SK-N-SH (cell line): ENCODE measurements around the gene ELAC1. TPM values are rescaled to one million over a fixed set of nuclear protein-coding genes. Genes with fewer than 3 reads are reported as not detected.

Source experiments
- CTCF ChIA-PET: fragments of 300-600, 350-600 bp; formaldehyde crosslinking; extraction: SDS; loops from one replicate; lab custom pipeline; 2021; lab: Yijun Ruan, JAX
- POLR2A ChIA-PET: fragments of 350-600 bp; sonication (Branson Sonifier 250); formaldehyde crosslinking; extraction: SDS; loops from one replicate; lab custom pipeline; 2020; ENCODE audit warnings: antibody characterized with exemption, inconsistent platforms; lab: Yijun Ruan, JAX
- DNase-seq: peaks from one replicate; pipeline ENCODE4 v3.0.0; 2012
- H2AFZ ChIP-seq: fragments of 200-600 bp; sonication (generic); 2 replicates; pipeline ENCODE4 v1.8.1; 2016; ENCODE audit warnings: antibody characterized with exemption, mild to moderate bottlenecking, low read depth
- H3F3A ChIP-seq: fragments of 200-600 bp; sonication (generic); replicated peaks from 2 replicates; pipeline ENCODE3; 2016; ENCODE audit warnings: antibody characterized with exemption, mild to moderate bottlenecking; ENCODE audit not compliant: insufficient read depth
- H3K27ac ChIP-seq, 2 experiments: fragments of 200-500 bp in 1 of 2; fragments of 200-600 bp in 1 of 2; sonication (Bioruptor generic) in 1 of 2; sonication (generic), shearing (Covaris generic) in 1 of 2; 2 replicates each; pipeline versions ENCODE4 v1.5.1 to v1.6.1; 2014 to 2016; ENCODE audit warnings: low read depth in 2 of 2, inconsistent platforms in 1 of 2, low read length in 1 of 2, mild to moderate bottlenecking in 1 of 2, mixed read lengths in 1 of 2
- H3K27me3 ChIP-seq: fragments of 200-600 bp; sonication (generic), shearing (Covaris generic); 2 replicates; pipeline ENCODE4 v1.6.1; 2016; ENCODE audit warnings: mixed run types; ENCODE audit not compliant: insufficient read depth
- H3K36me3 ChIP-seq, 2 experiments: fragments of 200-500 bp in 1 of 2; fragments of 200-600 bp in 1 of 2; sonication (Bioruptor generic) in 1 of 2; sonication (generic) in 1 of 2; replicated peaks in 1 of 2; 2 replicates each; pipeline versions ENCODE3 to v1.5.1; 2014 to 2016; ENCODE audit warnings: low read length in 1 of 2, mild to moderate bottlenecking in 1 of 2; ENCODE audit not compliant: insufficient read depth in 2 of 2, control insufficient read depth in 1 of 2
- H3K4me1 ChIP-seq, 2 experiments: fragments of 200-500 bp in 1 of 2; fragments of 200-600 bp in 1 of 2; sonication (Bioruptor generic) in 1 of 2; sonication (generic), shearing (Covaris generic) in 1 of 2; 2 replicates each; pipeline versions ENCODE4 v1.5.1 to v1.6.1; 2014 to 2016; ENCODE audit warnings: low read depth in 1 of 2, low read length in 1 of 2, mixed run types in 1 of 2; ENCODE audit not compliant: insufficient read depth in 2 of 2, control insufficient read depth in 1 of 2
- H3K4me2 ChIP-seq: fragments of 200-600 bp; sonication (generic), shearing (Covaris generic); 2 replicates; pipeline ENCODE4 v1.6.1; 2017; ENCODE audit warnings: mixed run types
- H3K4me3 ChIP-seq, 2 experiments: fragments of 200-500 bp in 1 of 2; fragments of 200-600 bp in 1 of 2; sonication (Bioruptor generic) in 1 of 2; sonication (generic), shearing (Covaris generic) in 1 of 2; 2 replicates each; pipeline versions ENCODE4 v1.5.1 to v1.8.1; 2014 to 2016; ENCODE audit warnings: low read depth in 2 of 2, inconsistent platforms in 1 of 2, low read length in 1 of 2, mild to moderate bottlenecking in 1 of 2, mixed read lengths in 1 of 2, moderate library complexity in 1 of 2
- H3K79me2 ChIP-seq: fragments of 200-600 bp; sonication (generic); 2 replicates; pipeline ENCODE4 v1.8.1; 2017; ENCODE audit warnings: mild to moderate bottlenecking; ENCODE audit not compliant: insufficient read depth
- H3K9ac ChIP-seq: fragments of 200-600 bp; sonication (generic); 2 replicates; pipeline ENCODE4 v1.6.1; 2017; ENCODE audit warnings: mixed run types
- H3K9me2 ChIP-seq: fragments of 200-600 bp; sonication (generic); 2 replicates; pipeline ENCODE4 v1.6.1; 2017; ENCODE audit warnings: mixed run types
- H3K9me3 ChIP-seq: fragments of 200-600 bp; sonication (generic); 2 replicates; pipeline ENCODE4 v1.6.1; 2017; ENCODE audit warnings: mixed run types, mild to moderate bottlenecking, moderate library complexity
- H4K20me1 ChIP-seq: fragments of 200-600 bp; sonication (generic); 2 replicates; pipeline ENCODE4 v1.6.1; 2017; ENCODE audit warnings: mild to moderate bottlenecking, mixed run types; ENCODE audit not compliant: insufficient read depth
- CHD2 ChIP-seq: fragments of 150-350 bp; IDR thresholded peaks from 2 replicates; pipeline ENCODE4 v1.6.1; 2018; ENCODE audit warnings: low read length; ENCODE audit not compliant: partially characterized antibody
- FOXJ3 ChIP-seq: sonication (generic); formaldehyde crosslinking; IDR thresholded peaks from 2 replicates; pipeline ENCODE4 v1.5.1; 2020; ENCODE audit warnings: mild to moderate bottlenecking, missing genetic modification reagents
- GABPA ChIP-seq: IDR thresholded peaks from 2 replicates; pipeline ENCODE4 v1.4.0; 2012; ENCODE audit warnings: low read depth, mild to moderate bottlenecking
- NFIC ChIP-seq: IDR thresholded peaks from 2 replicates; pipeline ENCODE4 v1.4.0; 2012; ENCODE audit warnings: borderline replicate concordance
- NRF1 ChIP-seq: IDR thresholded peaks from 2 replicates; pipeline ENCODE4 v1.6.1; 2012; ENCODE audit warnings: low read depth, mild to moderate bottlenecking, low read length
- RCOR1 ChIP-seq: fragments of 150-350 bp; IDR thresholded peaks from 2 replicates; pipeline ENCODE4 v1.6.1; 2017; ENCODE audit warnings: antibody characterized with exemption, low read length
- REST ChIP-seq: IDR thresholded peaks from 2 replicates; pipeline ENCODE4 v1.6.1; 2012; ENCODE audit warnings: mild to moderate bottlenecking, low read depth, low read length, moderate library complexity
- RFX5 ChIP-seq: IDR thresholded peaks from 2 replicates; pipeline ENCODE4 v1.6.1; 2012; ENCODE audit warnings: mild to moderate bottlenecking, improper control_type of control experiment, low read length
- RXRA ChIP-seq: IDR thresholded peaks from 2 replicates; pipeline ENCODE4 v1.4.0; 2012; ENCODE audit warnings: low read depth, mild to moderate bottlenecking, borderline replicate concordance
- SIN3A ChIP-seq: IDR thresholded peaks from 2 replicates; pipeline ENCODE4 v1.6.1; 2012; ENCODE audit warnings: low read depth, mild to moderate bottlenecking, low read length, moderate library complexity, borderline replicate concordance
- TCF12 ChIP-seq: IDR thresholded peaks from 2 replicates; pipeline ENCODE4 v1.4.0; 2012
- TEAD4 ChIP-seq: IDR thresholded peaks from 2 replicates; pipeline ENCODE4 v1.4.0; 2012; ENCODE audit warnings: mild to moderate bottlenecking, borderline replicate concordance; ENCODE audit not compliant: insufficient read depth
- USF1 ChIP-seq: IDR thresholded peaks from 2 replicates; pipeline ENCODE4 v1.4.0; 2012; ENCODE audit warnings: low read depth, borderline replicate concordance
- WGBS: methylation state at CpG from one replicate; pipeline ENCODE4 v1.1.6; 2017; ENCODE audit warnings: low lambda C conversion rate; 5-methylcytosine and 5-hydroxymethylcytosine counted together
- polyA plus RNA-seq, 3 experiments: library from polyadenylated mRNA; depleted of rRNA; stranded (reverse); fragments of >200 nt; gene quantifications; 2 replicates each; pipeline ENCODE4 v1.2.3, GENCODE V29; 2012
- TF ChIP-seq, protein P1 (sequence below): fragments of 150-350 bp; IDR thresholded peaks from 2 replicates; pipeline ENCODE4 v1.6.1; 2017; ENCODE audit warnings: antibody characterized with exemption, low read length, low read depth, borderline replicate concordance
- TF ChIP-seq, protein P2 (sequence below): fragments of 200-600 bp; sonication (generic); IDR thresholded peaks from 2 replicates; pipeline ENCODE4 v1.6.1; 2017; ENCODE audit warnings: antibody characterized with exemption, mild to moderate bottlenecking, moderate library complexity
- TF ChIP-seq, protein P3 (sequence below): IDR thresholded peaks from 2 replicates; pipeline ENCODE4; 2012

ELAC1 gene
- polyA plus RNA-seq, 1 of the 3 experiments (the other 2 are of a cell fraction), result 10.8 TPM

DNA sequence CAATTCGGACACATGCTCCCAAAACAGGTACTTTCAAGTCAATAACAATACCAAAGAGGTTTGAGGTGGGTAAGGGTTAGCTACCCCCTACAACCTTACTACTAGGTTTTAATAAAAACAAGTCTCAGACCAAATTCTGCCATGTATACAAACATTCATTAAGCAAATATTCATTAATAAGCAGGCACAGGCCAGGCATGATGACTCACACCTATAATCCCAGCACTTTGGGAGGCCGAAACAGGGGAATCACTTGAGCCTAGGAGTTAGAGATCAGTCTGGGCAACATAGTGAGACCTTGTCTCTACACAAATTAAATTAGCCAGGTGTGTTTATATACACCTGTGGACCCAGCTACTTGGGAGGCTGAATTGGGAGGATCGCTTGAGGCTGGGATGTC is 11.7 kb upstream of the ELAC1 start:
- TF ChIP-seq NFIC (no peak), CHD2 (no peak), TCF12 (no peak)
- Histone ChIP-seq H2AFZ (no peak overlapping the region), H3K36me3 (no peaks in the 10 kb centered on the region), H3K27ac (no peak overlapping the region), H3K79me2 (no peaks in the 10 kb centered on the region), H3K27me3 (no peaks in the 10 kb centered on the region), H3F3A (no peaks in the 10 kb centered on the region), H4K20me1 (no peaks in the 10 kb centered on the region), H3K4me3 (no peak overlapping the region), H3K9me3 (peaks cover 4% of the 10 kb centered on the region; the same call in 1 of the 2 replicates), H3K9me2 (no peaks in the 10 kb centered on the region), H3K4me2 (no peak overlapping the region), H3K9ac (no peak overlapping the region), H3K4me1 (no peaks in the 10 kb centered on the region)
- DNase-seq, result no peak
- ChIA-PET CTCF (no interaction called here), POLR2A (no interaction called here)
- WGBS, result 93% methylated on average over 3 of the region's 3 CpGs

- H3K4me1 ChIP-seq, result no peaks in the 10 kb centered on the region
- no peaks in the 10 kb centered on the region for H3K36me3 ChIP-seq
- ChIA-PET POLR2A (no interaction called here), CTCF (interaction anchor here (1.0 kb wide), 1 partner anchor 22 kb away, joined by 3 read pairs; no protein-coding TSS in a partner anchor)
- no peaks in the 10 kb centered on the region for H4K20me1 ChIP-seq
- peaks cover 11% of the 10 kb centered on the region for H3K9me3 ChIP-seq
- peaks cover 8% of the 10 kb centered on the region for H3F3A ChIP-seq
- no peaks in the 10 kb centered on the region for H3K79me2 ChIP-seq
- H3K27ac ChIP-seq, result no peak overlapping the region
- no peak overlapping the region for H3K9ac ChIP-seq
- no peak overlapping the region for H2AFZ ChIP-seq
- no peaks in the 10 kb centered on the region for H3K9me2 ChIP-seq
- H3K4me3 ChIP-seq, result no peak overlapping the region
- H3K4me2 ChIP-seq, result no peak overlapping the region
- H3K27me3 ChIP-seq, result no peaks in the 10 kb centered on the region
- TF ChIP-seq, protein P1, sequence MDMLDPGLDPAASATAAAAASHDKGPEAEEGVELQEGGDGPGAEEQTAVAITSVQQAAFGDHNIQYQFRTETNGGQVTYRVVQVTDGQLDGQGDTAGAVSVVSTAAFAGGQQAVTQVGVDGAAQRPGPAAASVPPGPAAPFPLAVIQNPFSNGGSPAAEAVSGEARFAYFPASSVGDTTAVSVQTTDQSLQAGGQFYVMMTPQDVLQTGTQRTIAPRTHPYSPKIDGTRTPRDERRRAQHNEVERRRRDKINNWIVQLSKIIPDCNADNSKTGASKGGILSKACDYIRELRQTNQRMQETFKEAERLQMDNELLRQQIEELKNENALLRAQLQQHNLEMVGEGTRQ, result no peak
- TF ChIP-seq RXRA, result no peak
- TF ChIP-seq, protein P2, sequence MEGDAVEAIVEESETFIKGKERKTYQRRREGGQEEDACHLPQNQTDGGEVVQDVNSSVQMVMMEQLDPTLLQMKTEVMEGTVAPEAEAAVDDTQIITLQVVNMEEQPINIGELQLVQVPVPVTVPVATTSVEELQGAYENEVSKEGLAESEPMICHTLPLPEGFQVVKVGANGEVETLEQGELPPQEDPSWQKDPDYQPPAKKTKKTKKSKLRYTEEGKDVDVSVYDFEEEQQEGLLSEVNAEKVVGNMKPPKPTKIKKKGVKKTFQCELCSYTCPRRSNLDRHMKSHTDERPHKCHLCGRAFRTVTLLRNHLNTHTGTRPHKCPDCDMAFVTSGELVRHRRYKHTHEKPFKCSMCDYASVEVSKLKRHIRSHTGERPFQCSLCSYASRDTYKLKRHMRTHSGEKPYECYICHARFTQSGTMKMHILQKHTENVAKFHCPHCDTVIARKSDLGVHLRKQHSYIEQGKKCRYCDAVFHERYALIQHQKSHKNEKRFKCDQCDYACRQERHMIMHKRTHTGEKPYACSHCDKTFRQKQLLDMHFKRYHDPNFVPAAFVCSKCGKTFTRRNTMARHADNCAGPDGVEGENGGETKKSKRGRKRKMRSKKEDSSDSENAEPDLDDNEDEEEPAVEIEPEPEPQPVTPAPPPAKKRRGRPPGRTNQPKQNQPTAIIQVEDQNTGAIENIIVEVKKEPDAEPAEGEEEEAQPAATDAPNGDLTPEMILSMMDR, result no peak
- no peak for TF ChIP-seq SIN3A
- no peak for TF ChIP-seq RCOR1
- TF ChIP-seq NRF1, result no peak
- TF ChIP-seq RFX5, result no peak
- no peak for TF ChIP-seq CHD2
- TF ChIP-seq USF1, result no peak
- TF ChIP-seq TEAD4, result no peak
- TF ChIP-seq, protein P3, sequence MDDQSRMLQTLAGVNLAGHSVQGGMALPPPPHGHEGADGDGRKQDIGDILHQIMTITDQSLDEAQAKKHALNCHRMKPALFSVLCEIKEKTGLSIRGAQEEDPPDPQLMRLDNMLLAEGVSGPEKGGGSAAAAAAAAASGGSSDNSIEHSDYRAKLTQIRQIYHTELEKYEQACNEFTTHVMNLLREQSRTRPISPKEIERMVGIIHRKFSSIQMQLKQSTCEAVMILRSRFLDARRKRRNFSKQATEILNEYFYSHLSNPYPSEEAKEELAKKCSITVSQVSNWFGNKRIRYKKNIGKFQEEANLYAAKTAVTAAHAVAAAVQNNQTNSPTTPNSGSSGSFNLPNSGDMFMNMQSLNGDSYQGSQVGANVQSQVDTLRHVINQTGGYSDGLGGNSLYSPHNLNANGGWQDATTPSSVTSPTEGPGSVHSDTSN, result no peak
- no peak for TF ChIP-seq FOXJ3 (CRISPR knock-in tag)
- no peak for TF ChIP-seq GABPA
- TF ChIP-seq REST, result no peak
- WGBS, result 0% methylated on average over 1 of the region's 1 CpG
- no peak for DNase-seq
Observed at GRCh38 chr18:50961974-50962373, 5.9 kb upstream of the ELAC1 start.
